IPS-18c (cell line): ENCODE measurements around the gene AREL1.
"Not testable (repeated sequence)": the region's sequence is repeated elsewhere in the genome, so short reads cannot be mapped to it uniquely, and the experiment has no call there.

ENCODE experiments used
- H3K4me3 ChIP-seq: 2 replicates; pipeline ENCODE4 v1.7.0; 2013; ENCODE audit warnings: low read depth, mild to moderate bottlenecking, low read length, moderate library complexity; ENCODE audit not compliant: insufficient read depth
- H3K9me3 ChIP-seq: one replicate; pipeline ENCODE4 v1.6.1; 2013; ENCODE audit warnings: mild to moderate bottlenecking, low read length, moderate library complexity; ENCODE audit not compliant: control insufficient read depth, insufficient read depth

Gene AREL1

GRCh38 chr14:74712499-74713394 lies at the start of gene AREL1, which contains the start of gene FCF1:
Gene AREL1 (minus strand): TSS chr14:74713080. CDS start chr14:74685615, 27,465 bp downstream.
Gene FCF1 (plus strand): TSS chr14:74713144. CDS start chr14:74713198, 54 bp downstream.
- Histone ChIP-seq H3K4me3 (peak within 1 kb of the TSS; percentile 99), H3K9me3 (no peaks in the 10 kb centered on the region)

GRCh38 chr14:74758505-74758904 lies 45.6 kb upstream of the AREL1 start:
- H3K4me3 ChIP-seq, H3K9me3 ChIP-seq: not testable (repeated sequence)

GRCh38 chr14:74756326-74756725 lies 43.4 kb upstream of the AREL1 start:
- Histone ChIP-seq H3K9me3 (peaks cover 2% of the 10 kb centered on the region), H3K4me3 (no peak overlapping the region)

- Histone ChIP-seq H3K9me3 (peaks cover 2% of the 10 kb centered on the region), H3K4me3 (no peak overlapping the region)
These were observed 42.0 kb upstream of the AREL1 start for GRCh38 chr14:74754899-74755298.

GRCh38 chr14:74754157-74754556 lies 41.3 kb upstream of the AREL1 start:
- Histone ChIP-seq H3K9me3 (peaks cover 2% of the 10 kb centered on the region), H3K4me3 (no peak overlapping the region)

GRCh38 chr14:74747237-74747636 lies 34.4 kb upstream of the AREL1 start:
- H3K9me3 ChIP-seq: no peaks in the 10 kb centered on the region

GRCh38 chr14:74739293-74740030 lies 26.6 kb upstream of the AREL1 start:
- H3K4me3 ChIP-seq: no peak overlapping the region
- H3K9me3 ChIP-seq: no peaks in the 10 kb centered on the region

More at GRCh38 chr14:74747237-74747636, 34.4 kb upstream of the AREL1 start:
- H3K4me3 ChIP-seq: no peak overlapping the region

- Histone ChIP-seq H3K9me3 (no peaks in the 10 kb centered on the region), H3K4me3 (no peak overlapping the region)
These were observed 25.0 kb upstream of the AREL1 start for GRCh38 chr14:74737753-74738325.

- no peaks in the 10 kb centered on the region for H3K9me3 ChIP-seq
These were observed 22.2 kb upstream of the AREL1 start for GRCh38 chr14:74735125-74735524.

GRCh38 chr14:74733221-74733620 lies 20.3 kb upstream of the AREL1 start:
- Histone ChIP-seq H3K4me3 (no peak overlapping the region), H3K9me3 (no peaks in the 10 kb centered on the region)

More at GRCh38 chr14:74735125-74735524, 22.2 kb upstream of the AREL1 start:
- H3K4me3 ChIP-seq: no peak overlapping the region

- no peaks in the 10 kb centered on the region for H3K9me3 ChIP-seq
- H3K4me3 ChIP-seq: no peak overlapping the region
These were observed 19.5 kb upstream of the AREL1 start for GRCh38 chr14:74732387-74732786.

GRCh38 chr14:74723134-74723533 lies 10.3 kb upstream of the AREL1 start:
- H3K4me3 ChIP-seq: no peak overlapping the region
- H3K9me3 ChIP-seq: peaks cover 2% of the 10 kb centered on the region

GRCh38 chr14:74720526-74720925 lies 7.6 kb upstream of the AREL1 start:
- no peak overlapping the region for H3K4me3 ChIP-seq
- H3K9me3 ChIP-seq: no peaks in the 10 kb centered on the region

GRCh38 chr14:74713395-74713735 lies 485 bp upstream of the AREL1 start:
- Histone ChIP-seq H3K4me3 (peak overlapping the region; percentile 99), H3K9me3 (no peaks in the 10 kb centered on the region)

- 0 out of 2 replicates have a peak overlapping the region, but pooled peaks have one; percentile 99 for H3K4me3 ChIP-seq
These were observed 1.2 kb downstream of the AREL1 start for GRCh38 chr14:74711651-74712050.

GRCh38 chr14:74710480-74710879 lies 2.4 kb downstream of the AREL1 start:
- H3K9me3 ChIP-seq: no peaks in the 10 kb centered on the region
- H3K4me3 ChIP-seq: no peak overlapping the region

More at GRCh38 chr14:74711651-74712050, 1.2 kb downstream of the AREL1 start:
- no peaks in the 10 kb centered on the region for H3K9me3 ChIP-seq

- peaks cover 3% of the 10 kb centered on the region for H3K9me3 ChIP-seq
- no peak overlapping the region for H3K4me3 ChIP-seq
These were observed 7.0 kb downstream of the AREL1 start for GRCh38 chr14:74705613-74706500.
